GM12875 (cell line): ENCODE data around the gene SLC33A1.
"Not testable (repeated sequence)": the region's sequence is repeated elsewhere in the genome, so short reads cannot be mapped to it uniquely, and the experiment has no call there.

ENCODE experiments used
- H3K4me3 ChIP-seq: one replicate; pipeline ENCODE4 v1.5.1; 2011; ENCODE audit warnings: low read depth, low read length, control low read depth
- TF ChIP-seq, protein P1 (sequence below): IDR thresholded peaks from 2 replicates; pipeline ENCODE4 v1.5.1; 2011; ENCODE audit warnings: low read depth, mild to moderate bottlenecking, control low read depth, inconsistent platforms, low read length, moderate library complexity, borderline replicate concordance; ENCODE audit not compliant: insufficient read depth

SLC33A1 gene

GRCh38 chr3:155859859-155860258, 5.6 kb upstream of the SLC33A1 start:
- TF ChIP-seq, protein P1, sequence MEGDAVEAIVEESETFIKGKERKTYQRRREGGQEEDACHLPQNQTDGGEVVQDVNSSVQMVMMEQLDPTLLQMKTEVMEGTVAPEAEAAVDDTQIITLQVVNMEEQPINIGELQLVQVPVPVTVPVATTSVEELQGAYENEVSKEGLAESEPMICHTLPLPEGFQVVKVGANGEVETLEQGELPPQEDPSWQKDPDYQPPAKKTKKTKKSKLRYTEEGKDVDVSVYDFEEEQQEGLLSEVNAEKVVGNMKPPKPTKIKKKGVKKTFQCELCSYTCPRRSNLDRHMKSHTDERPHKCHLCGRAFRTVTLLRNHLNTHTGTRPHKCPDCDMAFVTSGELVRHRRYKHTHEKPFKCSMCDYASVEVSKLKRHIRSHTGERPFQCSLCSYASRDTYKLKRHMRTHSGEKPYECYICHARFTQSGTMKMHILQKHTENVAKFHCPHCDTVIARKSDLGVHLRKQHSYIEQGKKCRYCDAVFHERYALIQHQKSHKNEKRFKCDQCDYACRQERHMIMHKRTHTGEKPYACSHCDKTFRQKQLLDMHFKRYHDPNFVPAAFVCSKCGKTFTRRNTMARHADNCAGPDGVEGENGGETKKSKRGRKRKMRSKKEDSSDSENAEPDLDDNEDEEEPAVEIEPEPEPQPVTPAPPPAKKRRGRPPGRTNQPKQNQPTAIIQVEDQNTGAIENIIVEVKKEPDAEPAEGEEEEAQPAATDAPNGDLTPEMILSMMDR: no peak
- no peak overlapping the region for H3K4me3 ChIP-seq

DNA sequence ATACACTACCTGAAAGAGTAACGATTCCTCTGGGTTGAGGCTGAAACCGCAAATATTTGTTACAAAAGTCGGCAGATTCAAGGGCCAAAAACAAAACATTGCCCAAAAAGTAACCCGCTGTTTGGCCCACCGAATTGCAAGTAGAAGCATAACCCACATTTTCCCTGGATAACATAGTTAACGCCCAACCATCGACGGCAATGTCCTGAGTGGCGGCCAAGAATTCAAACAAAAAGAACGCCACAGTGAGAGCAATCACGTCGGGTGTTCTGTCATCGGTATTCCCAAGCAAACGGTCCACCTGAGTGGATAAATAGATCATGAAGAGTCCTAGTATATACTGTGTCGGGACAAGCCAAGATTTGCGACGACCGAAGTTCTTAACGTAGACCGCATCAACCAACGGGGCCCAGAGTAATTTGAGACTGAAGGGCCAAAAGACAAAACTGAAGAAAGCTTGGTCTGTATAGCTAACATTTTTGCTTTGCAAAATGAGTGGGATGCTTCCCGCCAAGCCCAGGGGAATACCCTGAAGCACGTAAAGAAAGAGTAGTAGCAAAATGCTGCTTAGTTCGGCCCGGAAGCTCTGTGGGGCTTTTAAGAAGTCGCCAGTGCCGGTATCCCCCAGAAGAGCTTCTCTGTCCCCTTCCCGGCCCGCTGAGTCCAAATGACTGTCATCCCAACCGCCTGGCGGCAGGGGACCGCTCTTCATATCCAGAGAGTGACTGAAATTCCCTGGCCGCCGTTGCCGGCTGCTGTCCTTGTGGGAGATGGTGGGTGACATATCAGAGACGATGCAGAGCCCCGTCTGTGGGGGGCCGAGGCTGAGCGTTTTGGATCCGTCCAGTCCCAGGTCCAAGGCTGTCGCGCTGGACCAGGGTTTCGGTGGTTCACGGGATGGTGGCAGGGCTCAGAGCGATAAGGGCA, 750 bp downstream of the SLC33A1 start:
- TF ChIP-seq, protein P1: no peak
- H3K4me3 ChIP-seq: peak overlapping the region; percentile 86

DNA sequence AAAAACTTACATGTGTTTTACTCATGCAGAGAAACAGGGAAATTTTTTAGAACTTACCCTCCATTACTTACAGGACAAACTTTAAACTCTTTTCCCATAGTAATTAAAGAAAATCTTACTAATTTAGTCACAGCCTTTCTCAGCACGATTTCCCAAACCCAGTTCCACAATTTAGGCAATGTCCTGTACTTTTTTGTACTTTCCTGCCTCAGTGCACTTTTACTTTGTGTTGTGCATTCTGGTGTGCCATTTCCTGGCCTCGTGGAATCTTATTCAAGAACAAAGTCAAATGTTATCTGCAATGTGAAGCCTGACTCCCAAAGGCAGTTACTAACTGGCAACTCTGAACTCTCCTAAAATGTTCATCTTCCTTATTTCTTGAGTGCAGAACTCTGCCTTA, 1.9 kb downstream of the SLC33A1 start:
- TF ChIP-seq, protein P1: no peak
- H3K4me3 ChIP-seq: peak overlapping the region; percentile 86

DNA sequence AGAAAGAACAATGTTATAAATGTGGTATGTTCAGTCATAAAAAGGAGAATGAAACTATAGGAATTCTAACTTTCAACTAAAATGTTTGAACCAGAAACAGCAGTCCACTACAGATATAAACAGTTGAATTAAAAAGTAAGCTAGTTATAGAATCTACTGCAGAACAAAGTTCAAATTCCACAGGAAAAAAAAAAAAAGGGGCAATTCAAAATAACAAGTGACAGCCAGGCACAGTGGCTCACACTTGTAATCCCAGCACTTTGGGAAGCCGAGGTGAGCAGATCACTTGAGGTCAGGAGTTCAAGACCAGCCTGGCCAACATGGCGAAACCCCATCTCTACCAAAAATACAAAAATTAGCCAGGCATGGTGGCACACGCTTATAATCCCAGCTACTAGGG, 4.8 kb downstream of the SLC33A1 start:
- H3K4me3 ChIP-seq: not testable (repeated sequence)

DNA sequence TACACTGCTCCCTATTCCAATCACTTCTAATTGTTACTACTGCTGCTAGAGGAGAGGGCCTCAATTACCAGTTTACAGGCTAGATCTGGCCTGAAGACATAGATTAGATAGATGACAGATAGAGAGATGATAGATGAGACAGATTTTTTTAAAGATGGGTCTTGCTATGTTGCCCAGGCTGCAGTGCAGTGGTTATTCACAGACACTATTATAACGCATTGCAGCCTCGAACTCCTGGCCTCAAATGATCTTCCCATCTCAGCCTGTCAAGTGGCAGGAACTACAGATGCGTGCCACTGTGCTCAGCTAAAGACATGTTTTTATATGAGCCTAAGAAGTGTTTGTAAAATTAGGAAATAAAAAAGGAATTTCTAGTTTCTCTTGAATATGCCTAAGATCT, 6.2 kb downstream of the SLC33A1 start:
- TF ChIP-seq, protein P1: no peak
- H3K4me3 ChIP-seq: no peak overlapping the region

DNA sequence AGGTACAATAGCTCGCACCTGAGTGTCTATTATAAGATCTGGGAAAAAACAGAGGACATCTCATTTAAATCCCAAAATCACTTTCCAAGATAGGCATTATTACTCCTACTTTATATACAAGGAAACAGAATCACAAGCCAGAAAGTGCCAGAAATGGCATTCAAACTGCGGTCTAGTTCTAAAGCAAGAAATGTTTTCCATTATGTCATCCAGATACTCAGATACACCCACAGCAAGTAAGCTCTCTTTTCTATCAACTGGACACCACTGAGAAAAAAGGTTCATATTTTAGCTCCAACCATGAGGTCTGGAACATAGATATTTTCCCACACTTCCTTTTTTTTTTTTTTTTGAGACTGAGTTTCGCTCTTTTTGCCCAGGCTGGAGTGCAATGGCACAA, 8.1 kb downstream of the SLC33A1 start:
- TF ChIP-seq, protein P1: no peak
- H3K4me3 ChIP-seq: no peak overlapping the region

DNA sequence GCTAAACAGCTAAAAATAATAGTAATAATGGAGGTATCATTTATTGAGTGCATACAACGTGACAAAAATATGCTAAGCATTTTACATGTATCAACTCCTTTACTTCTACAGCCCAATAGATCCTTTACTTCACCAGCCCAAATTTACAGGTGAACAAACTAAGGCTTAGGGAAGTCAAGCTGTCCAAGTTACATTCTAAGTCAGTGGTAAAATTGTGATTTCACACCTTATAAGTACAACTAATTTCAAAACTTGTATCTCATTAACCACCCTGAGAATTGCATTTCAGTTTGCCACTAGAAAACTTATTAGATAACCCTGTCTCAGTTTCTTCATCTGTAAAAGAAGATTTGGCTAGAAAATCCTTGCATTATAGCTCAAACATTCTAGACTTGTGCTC, 10.7 kb downstream of the SLC33A1 start:
- TF ChIP-seq, protein P1: no peak

More for the DNA sequence above, 10.7 kb downstream of the SLC33A1 start:
- H3K4me3 ChIP-seq: no peak overlapping the region
